Measurements from ENCODE around the gene PCNT. TPM values are rescaled to one million over a fixed set of nuclear protein-coding genes. Genes with fewer than 3 reads are reported as not detected.

The PCNT gene
- total and polyA plus RNA-seq, 2 donors (not counting 1 experiment from before 2014, with no cell fraction given): 20.3 to 58.1 TPM

DNA sequence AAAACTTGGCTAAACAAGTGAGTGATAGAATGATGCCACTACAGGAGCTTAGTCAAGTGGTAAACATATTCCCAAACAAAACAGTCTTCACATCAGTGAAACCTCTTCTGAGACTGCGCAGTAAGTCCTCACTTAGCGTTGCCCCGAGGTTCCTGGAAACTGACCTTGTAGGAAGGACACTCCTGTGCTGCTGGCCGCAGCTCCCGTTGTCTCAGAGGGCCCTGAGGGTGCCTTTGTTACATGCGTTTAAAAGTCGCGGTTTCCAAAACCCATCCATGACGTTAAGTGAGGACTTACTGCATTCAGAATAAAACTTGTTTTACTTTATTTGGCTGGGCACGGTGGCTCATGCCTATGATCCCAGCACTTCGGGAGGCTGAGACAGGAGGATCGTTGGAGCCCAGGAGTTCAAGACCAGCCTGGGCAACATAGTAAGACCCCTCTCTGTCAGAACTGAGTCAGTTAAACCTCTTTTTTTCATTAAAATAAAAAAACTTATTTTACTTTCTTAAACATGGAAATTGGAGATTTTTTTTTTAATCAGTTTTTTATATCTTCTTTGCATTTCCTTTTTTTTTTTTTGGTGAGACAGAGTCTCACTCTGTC is 98.8 kb downstream of the PCNT start:
- no peak overlapping the region for H3K4me3 Mint-ChIP-seq
- H3K27ac Mint-ChIP-seq: no peak overlapping the region
- Histone ChIP-seq H3K79me2 (ENCODE audit: control insufficient read depth, insufficient read depth, low read length) (no peaks in the 10 kb centered on the region), H4K20me1 (ENCODE audit: control insufficient read depth, insufficient read depth, low read length, poor library complexity, severe bottlenecking) (no peaks in the 10 kb centered on the region), H3K36me3 (replicated peaks in 1 of 2; ENCODE audit: control extremely low read depth in 1 of 2, control insufficient read depth in 1 of 2, extremely low read depth in 1 of 2, insufficient read depth in 2 of 2, low read length in 1 of 2) (peaks cover 0 to 36% of the 10 kb centered on the region in 2 experiments), H2AFZ (ENCODE audit: insufficient read depth, low read depth, low read length, poor library complexity, severe bottlenecking) (no peak overlapping the region), H3K4me3 (ENCODE audit: control extremely low read depth in 1 of 5, extremely low read depth in 1 of 5, insufficient read depth in 1 of 5, low read depth in 2 of 5, low read length in 4 of 5) (no peak overlapping the region), H3K27me3 (replicated peaks in 1 of 4; ENCODE audit: control extremely low read depth in 1 of 4, control insufficient read depth in 3 of 4, insufficient read depth in 4 of 4, low read length in 3 of 4) (no peaks in the 10 kb centered on the region), H3K4me2 (replicated peaks; ENCODE audit: low read depth, low read length, poor library complexity, severe bottlenecking) (no peak overlapping the region), H3K9ac (ENCODE audit: low read length) (no peak overlapping the region), H3K27ac (ENCODE audit: low read length in 2 of 2) (no peak overlapping the region), H3K9me3 (ENCODE audit: control extremely low read depth in 1 of 3, control insufficient read depth in 2 of 3, insufficient read depth in 1 of 3, low read length in 2 of 3) (no peaks in the 10 kb centered on the region), H3K4me1 (ENCODE audit: control insufficient read depth in 2 of 2, insufficient read depth in 2 of 2, low read length in 2 of 2) (no peaks in the 10 kb centered on the region)
- ATAC-seq (ENCODE audit: low read depth) (no peak), DNase-seq (no peak)
- intact Hi-C loops (cut with micrococcal nuclease): no loop called here
- WGBS (ENCODE audit: insufficient coverage): over 99% methylated on average over 12 of the region's 12 CpGs
- H3K9me3 Mint-ChIP-seq (ENCODE audit: insufficient read depth): no peaks in the 10 kb centered on the region
- ChIA-PET CTCF (no interaction called here), POLR2A (no interaction called here)
- H3K27me3 Mint-ChIP-seq: no peaks in the 10 kb centered on the region
- TF ChIP-seq, protein P1, sequence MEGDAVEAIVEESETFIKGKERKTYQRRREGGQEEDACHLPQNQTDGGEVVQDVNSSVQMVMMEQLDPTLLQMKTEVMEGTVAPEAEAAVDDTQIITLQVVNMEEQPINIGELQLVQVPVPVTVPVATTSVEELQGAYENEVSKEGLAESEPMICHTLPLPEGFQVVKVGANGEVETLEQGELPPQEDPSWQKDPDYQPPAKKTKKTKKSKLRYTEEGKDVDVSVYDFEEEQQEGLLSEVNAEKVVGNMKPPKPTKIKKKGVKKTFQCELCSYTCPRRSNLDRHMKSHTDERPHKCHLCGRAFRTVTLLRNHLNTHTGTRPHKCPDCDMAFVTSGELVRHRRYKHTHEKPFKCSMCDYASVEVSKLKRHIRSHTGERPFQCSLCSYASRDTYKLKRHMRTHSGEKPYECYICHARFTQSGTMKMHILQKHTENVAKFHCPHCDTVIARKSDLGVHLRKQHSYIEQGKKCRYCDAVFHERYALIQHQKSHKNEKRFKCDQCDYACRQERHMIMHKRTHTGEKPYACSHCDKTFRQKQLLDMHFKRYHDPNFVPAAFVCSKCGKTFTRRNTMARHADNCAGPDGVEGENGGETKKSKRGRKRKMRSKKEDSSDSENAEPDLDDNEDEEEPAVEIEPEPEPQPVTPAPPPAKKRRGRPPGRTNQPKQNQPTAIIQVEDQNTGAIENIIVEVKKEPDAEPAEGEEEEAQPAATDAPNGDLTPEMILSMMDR (IDR thresholded peaks at IDR 0.05): no peak
- no peak for TF ChIP-seq EZH2 (IDR thresholded peaks at IDR 0.05; ENCODE audit: borderline replicate concordance, insufficient read depth, low read depth, low read length, poor library complexity, severe bottlenecking)
- peaks cover 2% of the 10 kb centered on the region for H3K4me1 Mint-ChIP-seq

DNA sequence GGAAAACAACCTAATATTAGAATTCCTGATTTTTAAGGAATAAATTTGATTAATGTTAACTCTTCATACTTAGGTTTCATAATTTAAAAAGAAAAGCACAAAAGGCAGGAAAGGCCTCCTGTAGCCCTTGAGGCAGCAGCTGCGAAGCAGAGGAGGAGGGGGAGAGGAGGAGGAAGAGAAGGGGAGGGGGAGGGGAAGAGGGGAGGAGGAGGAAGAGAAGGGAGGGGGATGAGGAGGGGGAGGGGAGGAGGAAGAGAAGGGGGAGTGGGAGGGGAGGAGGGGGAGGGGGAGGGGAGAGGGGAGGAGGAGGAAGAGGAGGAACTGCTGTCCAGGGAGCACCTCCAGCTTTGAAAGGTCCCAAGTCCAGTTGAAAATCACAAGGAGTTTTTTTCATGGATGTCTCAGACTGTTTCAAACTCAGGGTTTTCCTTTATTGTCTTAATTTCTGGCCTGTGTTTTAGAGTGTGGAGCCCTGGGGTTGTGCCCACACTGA is 99.6 kb downstream of the PCNT start:
- no CpG with 5 or more reads among the region's 1 CpG for WGBS (ENCODE audit: insufficient coverage)
- no peak overlapping the region for H2AFZ ChIP-seq (ENCODE audit: insufficient read depth, low read depth, low read length, poor library complexity, severe bottlenecking)

More for the DNA sequence above, 99.6 kb downstream of the PCNT start:
- Mint-ChIP-seq H3K27ac (no peak overlapping the region), H3K4me1 (peaks cover 2% of the 10 kb centered on the region), H3K4me3 (no peak overlapping the region), H3K27me3 (no peaks in the 10 kb centered on the region), H3K9me3 (ENCODE audit: insufficient read depth) (no peaks in the 10 kb centered on the region)
- Histone ChIP-seq H3K4me3 (ENCODE audit: control extremely low read depth in 1 of 5, extremely low read depth in 1 of 5, insufficient read depth in 1 of 5, low read depth in 2 of 5, low read length in 4 of 5) (no peak overlapping the region), H3K36me3 (replicated peaks in 1 of 2; ENCODE audit: control extremely low read depth in 1 of 2, control insufficient read depth in 1 of 2, extremely low read depth in 1 of 2, insufficient read depth in 2 of 2, low read length in 1 of 2) (peaks cover 0 to 37% of the 10 kb centered on the region in 2 experiments), H3K27ac (ENCODE audit: low read length in 2 of 2) (no peak overlapping the region), H3K4me2 (replicated peaks; ENCODE audit: low read depth, low read length, poor library complexity, severe bottlenecking) (no peak overlapping the region), H3K9ac (ENCODE audit: low read length) (no peak overlapping the region), H3K4me1 (ENCODE audit: control insufficient read depth in 2 of 2, insufficient read depth in 2 of 2, low read length in 2 of 2) (no peaks in the 10 kb centered on the region), H3K9me3 (ENCODE audit: control extremely low read depth in 1 of 3, control insufficient read depth in 2 of 3, insufficient read depth in 1 of 3, low read length in 2 of 3) (no peaks in the 10 kb centered on the region), H4K20me1 (ENCODE audit: control insufficient read depth, insufficient read depth, low read length, poor library complexity, severe bottlenecking) (no peaks in the 10 kb centered on the region), H3K79me2 (ENCODE audit: control insufficient read depth, insufficient read depth, low read length) (no peaks in the 10 kb centered on the region), H3K27me3 (replicated peaks in 1 of 4; ENCODE audit: control extremely low read depth in 1 of 4, control insufficient read depth in 3 of 4, insufficient read depth in 4 of 4, low read length in 3 of 4) (no peaks in the 10 kb centered on the region)
- intact Hi-C loops (cut with micrococcal nuclease): no loop called here
- TF ChIP-seq, protein P1 (IDR thresholded peaks at IDR 0.05): no peak
- TF ChIP-seq EZH2 (IDR thresholded peaks at IDR 0.05; ENCODE audit: borderline replicate concordance, insufficient read depth, low read depth, low read length, poor library complexity, severe bottlenecking): no peak
- ChIA-PET CTCF (no interaction called here), POLR2A (no interaction called here)
- no peak for DNase-seq
- ATAC-seq (ENCODE audit: low read depth): no peak

Measured in B cell (primary cell).